Suprapubic skin (tissue), 4 donors: ENCODE results near the gene SH3GLB1. TPM values are rescaled to one million over a fixed set of nuclear protein-coding genes. Genes with fewer than 3 reads are reported as not detected.
A peak's percentile ranks its signal among the peaks of the same experiment; 100 is the strongest.

Experiments
- DNase-seq, 2 donors: peaks; one replicate each; pipeline ENCODE4 v3.0.0-alpha.2; 2019; ENCODE audit warnings: low spot score in 2 of 2
- H3K27ac ChIP-seq: fragments of 200-600 bp; sonication (generic); one replicate; pipeline ENCODE4 v1.5.1; 2019
- H3K27me3 ChIP-seq: fragments of 200-600 bp; sonication (generic); one replicate; pipeline ENCODE4 v1.5.1; 2019
- H3K36me3 ChIP-seq: fragments of 200-600 bp; sonication (generic); one replicate; pipeline ENCODE4 v1.5.1; 2019
- H3K4me1 ChIP-seq: fragments of 200-600 bp; sonication (generic); one replicate; pipeline ENCODE4 v1.5.1; 2019
- H3K4me3 ChIP-seq: fragments of 200-600 bp; sonication (generic); one replicate; pipeline ENCODE4 v1.5.1; 2019; ENCODE audit warnings: mild to moderate bottlenecking
- H3K9me3 ChIP-seq: fragments of 200-600 bp; sonication (generic); one replicate; pipeline ENCODE4 v1.5.1; 2019
- EP300 ChIP-seq: sonication (generic); formaldehyde crosslinking; IDR thresholded peaks from one replicate; pipeline ENCODE4 v1.6.1; 2017; ENCODE audit warnings: antibody characterized with exemption
- POLR2A ChIP-seq, 2 donors: fragments of 450-650 bp; IDR thresholded peaks; one replicate each; pipeline ENCODE4 v1.6.1; 2017; ENCODE audit warnings: antibody characterized with exemption in 2 of 2, mild to moderate bottlenecking in 2 of 2, moderate library complexity in 2 of 2
- POLR2AphosphoS5 ChIP-seq, 3 donors: sonication (generic); formaldehyde crosslinking; IDR thresholded peaks; one replicate each; pipeline ENCODE4 v1.6.1; 2017; ENCODE audit warnings: antibody characterized with exemption in 3 of 3
- WGBS: methylation state at CpG from one replicate; pipeline ENCODE4 v1.1.5; 2018; 5-methylcytosine and 5-hydroxymethylcytosine counted together
- total RNA-seq, 4 donors: library from RNA; depleted of rRNA; stranded (reverse); fragments of >200 nt; gene quantifications; one replicate each; pipeline ENCODE4 v1.1.0, GENCODE V29; 2016
- TF ChIP-seq, protein P1 (sequence below), 2 donors: fragments of 200-600 bp in 1 of 2; fragments of 450-650 bp in 1 of 2; sonication (generic) in 1 of 2; IDR thresholded peaks; one replicate each; pipeline ENCODE4 v1.5.1; 2016 to 2019; ENCODE audit warnings: antibody characterized with exemption in 2 of 2, mild to moderate bottlenecking in 1 of 2, moderate library complexity in 1 of 2

SH3GLB1 gene
- total RNA-seq, 4 donors from 2014 or later: 41.4 to 65.3 (median 52.4) TPM

DNA sequence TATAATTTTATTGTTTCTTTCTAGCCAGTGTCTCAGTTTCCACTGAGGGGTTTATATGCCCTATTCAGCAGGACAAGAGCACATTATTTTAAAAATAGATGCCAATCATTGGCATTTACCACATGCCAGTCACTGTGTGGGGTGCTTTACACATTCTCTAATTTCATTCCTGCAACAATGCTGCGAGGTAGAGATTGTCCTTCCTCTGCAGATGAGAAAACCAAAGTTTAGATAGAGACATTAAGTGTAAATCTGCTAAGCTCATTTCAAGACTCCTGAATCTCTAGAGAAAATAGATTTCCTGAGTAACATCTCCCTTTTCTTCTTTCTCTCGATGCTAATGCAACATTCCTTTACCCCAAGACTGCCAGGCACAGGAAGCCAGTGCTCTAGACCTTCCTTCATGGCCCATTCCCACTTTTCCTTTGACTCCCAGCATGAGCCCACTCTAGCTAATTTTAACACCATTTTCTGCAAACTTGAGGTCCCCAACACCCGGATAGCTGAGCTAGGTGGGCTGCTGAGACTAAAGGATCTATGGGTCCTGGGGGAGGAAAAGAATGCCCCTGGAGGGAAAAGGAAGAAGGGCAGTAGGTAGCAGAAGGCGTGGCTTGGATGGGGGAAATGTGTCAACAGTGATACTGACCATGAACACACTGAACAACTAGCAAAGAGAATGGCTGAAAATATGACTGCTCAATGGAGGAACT, 50.0 kb downstream of the SH3GLB1 start:
- no peaks in the 10 kb centered on the region for H3K36me3 ChIP-seq
- H3K27ac ChIP-seq: no peak overlapping the region
- peaks cover 13% of the 10 kb centered on the region for H3K4me1 ChIP-seq
- no peak for TF ChIP-seq POLR2AphosphoS5 (IDR thresholded peaks at IDR 0.05)
- TF ChIP-seq POLR2A (IDR thresholded peaks at IDR 0.05): no peak
- TF ChIP-seq, protein P1, sequence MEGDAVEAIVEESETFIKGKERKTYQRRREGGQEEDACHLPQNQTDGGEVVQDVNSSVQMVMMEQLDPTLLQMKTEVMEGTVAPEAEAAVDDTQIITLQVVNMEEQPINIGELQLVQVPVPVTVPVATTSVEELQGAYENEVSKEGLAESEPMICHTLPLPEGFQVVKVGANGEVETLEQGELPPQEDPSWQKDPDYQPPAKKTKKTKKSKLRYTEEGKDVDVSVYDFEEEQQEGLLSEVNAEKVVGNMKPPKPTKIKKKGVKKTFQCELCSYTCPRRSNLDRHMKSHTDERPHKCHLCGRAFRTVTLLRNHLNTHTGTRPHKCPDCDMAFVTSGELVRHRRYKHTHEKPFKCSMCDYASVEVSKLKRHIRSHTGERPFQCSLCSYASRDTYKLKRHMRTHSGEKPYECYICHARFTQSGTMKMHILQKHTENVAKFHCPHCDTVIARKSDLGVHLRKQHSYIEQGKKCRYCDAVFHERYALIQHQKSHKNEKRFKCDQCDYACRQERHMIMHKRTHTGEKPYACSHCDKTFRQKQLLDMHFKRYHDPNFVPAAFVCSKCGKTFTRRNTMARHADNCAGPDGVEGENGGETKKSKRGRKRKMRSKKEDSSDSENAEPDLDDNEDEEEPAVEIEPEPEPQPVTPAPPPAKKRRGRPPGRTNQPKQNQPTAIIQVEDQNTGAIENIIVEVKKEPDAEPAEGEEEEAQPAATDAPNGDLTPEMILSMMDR (IDR thresholded peaks at IDR 0.05): no peak
- TF ChIP-seq EP300: no peak
- no peaks in the 10 kb centered on the region for H3K27me3 ChIP-seq
- H3K9me3 ChIP-seq: no peaks in the 10 kb centered on the region
- no peak for DNase-seq
- H3K4me3 ChIP-seq: no peak overlapping the region
- WGBS: 76% methylated on average over 4 of the region's 4 CpGs

DNA sequence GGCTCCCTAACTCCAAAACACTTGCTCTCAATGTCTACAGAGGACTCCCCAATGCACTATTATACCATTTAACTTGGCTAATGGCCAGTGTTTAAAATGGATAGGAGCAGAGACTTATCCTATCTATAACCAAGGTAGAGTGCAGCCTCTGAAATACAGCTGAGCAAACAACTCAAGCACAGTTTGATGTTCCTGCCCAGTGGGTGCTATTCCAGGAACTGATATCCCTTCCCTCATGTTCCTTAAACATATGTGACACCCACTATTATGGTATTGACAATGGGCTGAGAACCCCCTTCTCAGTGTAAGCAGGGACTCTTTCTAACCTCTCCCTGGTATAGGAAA, 51.7 kb downstream of the SH3GLB1 start:
- Histone ChIP-seq H3K36me3 (no peaks in the 10 kb centered on the region), H3K27me3 (no peaks in the 10 kb centered on the region), H3K4me1 (peaks cover 13% of the 10 kb centered on the region), H3K9me3 (no peaks in the 10 kb centered on the region), H3K27ac (no peak overlapping the region), H3K4me3 (no peak overlapping the region)
- DNase-seq: no peak
- TF ChIP-seq POLR2A (IDR thresholded peaks at IDR 0.05): no peak
- TF ChIP-seq EP300: no peak
- TF ChIP-seq, protein P1 (IDR thresholded peaks at IDR 0.05): no peak
- TF ChIP-seq POLR2AphosphoS5 (IDR thresholded peaks at IDR 0.05): no peak

DNA sequence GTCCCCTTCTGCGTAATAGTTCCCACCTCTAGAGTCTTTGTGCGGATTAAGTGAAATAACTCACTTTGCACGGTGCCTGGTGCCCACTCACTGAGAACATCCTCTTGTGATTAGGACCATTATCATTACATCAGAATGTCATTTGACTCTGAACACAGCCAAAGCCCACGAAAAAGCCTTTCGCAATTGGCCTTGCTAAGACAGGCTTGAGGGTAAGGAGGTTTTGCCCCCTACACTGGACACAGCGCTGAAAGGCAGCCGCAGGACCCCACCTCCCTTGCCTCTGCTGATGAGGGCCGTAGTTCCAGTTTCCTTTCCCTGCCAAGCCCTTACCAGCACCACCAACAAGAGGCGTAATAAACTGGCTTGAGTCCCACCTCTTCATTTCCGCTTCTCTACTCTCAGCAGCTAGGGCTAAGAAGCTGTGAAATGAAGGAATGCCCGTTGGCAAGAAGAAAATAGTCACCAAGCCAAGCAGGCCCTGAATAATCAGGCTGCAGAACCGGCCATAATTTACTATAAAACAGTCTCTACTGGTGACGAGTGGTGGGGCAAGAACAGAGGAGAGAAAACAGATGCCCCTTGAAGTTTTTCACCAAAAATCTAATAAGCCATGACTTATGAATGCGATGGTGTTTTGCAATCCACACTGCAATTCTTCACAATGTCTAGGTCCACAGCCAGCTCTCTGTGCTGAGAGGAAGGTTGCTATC, 53.1 kb downstream of the SH3GLB1 start:
- Histone ChIP-seq H3K9me3 (no peaks in the 10 kb centered on the region), H3K4me1 (peaks cover 13% of the 10 kb centered on the region), H3K27me3 (no peaks in the 10 kb centered on the region), H3K36me3 (no peaks in the 10 kb centered on the region), H3K27ac (peak overlapping the region; percentile 74), H3K4me3 (peak overlapping the region; percentile 9)
- DNase-seq: peak in 1 of 2 donors; percentile 70
- TF ChIP-seq, protein P1 (IDR thresholded peaks at IDR 0.05): no peak
- TF ChIP-seq POLR2AphosphoS5 (IDR thresholded peaks at IDR 0.05): peak in 1 of 3 donors; percentile 10
- 63% methylated on average over 13 of the region's 14 CpGs for WGBS

DNA sequence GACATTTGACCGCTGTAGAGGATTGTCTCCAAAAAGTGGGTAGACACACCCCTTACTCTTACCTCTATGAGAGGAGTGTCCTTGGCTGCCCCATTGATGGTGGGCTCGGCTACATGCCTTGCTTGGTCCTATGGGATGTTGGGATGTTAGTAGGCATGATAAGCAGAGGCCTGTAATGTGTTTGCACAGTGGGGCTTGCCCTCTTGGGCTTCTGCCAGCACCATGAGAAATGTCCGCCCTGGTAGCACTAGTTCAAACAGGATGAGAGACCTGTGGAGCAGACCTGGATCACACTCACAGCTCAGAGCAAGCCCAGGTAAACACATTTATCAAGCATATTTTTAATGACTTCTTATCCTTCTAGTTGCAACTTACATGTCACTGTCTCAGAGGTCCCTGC, 54.2 kb downstream of the SH3GLB1 start:
- Histone ChIP-seq H3K4me3 (no peak overlapping the region), H3K27me3 (no peaks in the 10 kb centered on the region), H3K27ac (no peak overlapping the region), H3K4me1 (peaks cover 13% of the 10 kb centered on the region), H3K9me3 (no peaks in the 10 kb centered on the region), H3K36me3 (no peaks in the 10 kb centered on the region)
- TF ChIP-seq POLR2A (IDR thresholded peaks at IDR 0.05) (no peak), POLR2AphosphoS5 (IDR thresholded peaks at IDR 0.05) (no peak), EP300 (no peak)
- TF ChIP-seq, protein P1 (IDR thresholded peaks at IDR 0.05): no peak
- 86% methylated on average over 3 of the region's 3 CpGs for WGBS
- DNase-seq: no peak

DNA sequence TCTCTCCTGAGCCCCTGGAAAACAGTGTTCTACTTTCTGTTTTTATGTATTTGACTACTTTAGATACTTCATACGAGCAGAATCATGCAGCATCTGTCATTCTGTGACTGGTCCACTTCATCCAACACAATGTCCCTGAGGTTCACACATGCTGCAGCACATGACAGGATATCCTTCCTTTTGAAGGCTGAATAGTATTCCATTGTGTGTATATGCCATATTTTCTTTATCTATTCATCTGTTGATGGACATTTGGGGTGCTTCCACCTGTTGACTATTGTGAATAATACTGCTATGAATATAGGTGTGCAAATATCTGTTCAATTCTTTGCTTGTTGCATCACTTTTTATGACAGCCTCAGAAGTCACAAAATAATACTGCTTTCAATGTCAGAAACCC, 55.8 kb downstream of the SH3GLB1 start:
- Histone ChIP-seq H3K4me3 (no peak overlapping the region), H3K27me3 (no peaks in the 10 kb centered on the region), H3K4me1 (peaks cover 13% of the 10 kb centered on the region), H3K36me3 (no peaks in the 10 kb centered on the region), H3K27ac (no peak overlapping the region), H3K9me3 (no peaks in the 10 kb centered on the region)
- no peak for DNase-seq
- TF ChIP-seq, protein P1 (IDR thresholded peaks at IDR 0.05): no peak
- TF ChIP-seq EP300: no peak
- TF ChIP-seq POLR2AphosphoS5 (IDR thresholded peaks at IDR 0.05): no peak
- TF ChIP-seq POLR2A (IDR thresholded peaks at IDR 0.05): no peak
- 91% methylated on average over 1 of the region's 1 CpG for WGBS
